GM19455 (cell line): ENCODE results near the gene IRF5.
A peak's percentile ranks its signal among the peaks of the same experiment; 100 is the strongest.

ENCODE experiments used
- ATAC-seq: cut with Tn5 transposase; IDR thresholded peaks from one replicate; pipeline ENCODE4 v1.9.1; 2021; ENCODE audit not compliant: unreplicated experiment

Gene IRF5

GRCh38 chr7:128919881-128920799 is 17.6 kb upstream of the IRF5 start:
- ATAC-seq = no peak

DNA sequence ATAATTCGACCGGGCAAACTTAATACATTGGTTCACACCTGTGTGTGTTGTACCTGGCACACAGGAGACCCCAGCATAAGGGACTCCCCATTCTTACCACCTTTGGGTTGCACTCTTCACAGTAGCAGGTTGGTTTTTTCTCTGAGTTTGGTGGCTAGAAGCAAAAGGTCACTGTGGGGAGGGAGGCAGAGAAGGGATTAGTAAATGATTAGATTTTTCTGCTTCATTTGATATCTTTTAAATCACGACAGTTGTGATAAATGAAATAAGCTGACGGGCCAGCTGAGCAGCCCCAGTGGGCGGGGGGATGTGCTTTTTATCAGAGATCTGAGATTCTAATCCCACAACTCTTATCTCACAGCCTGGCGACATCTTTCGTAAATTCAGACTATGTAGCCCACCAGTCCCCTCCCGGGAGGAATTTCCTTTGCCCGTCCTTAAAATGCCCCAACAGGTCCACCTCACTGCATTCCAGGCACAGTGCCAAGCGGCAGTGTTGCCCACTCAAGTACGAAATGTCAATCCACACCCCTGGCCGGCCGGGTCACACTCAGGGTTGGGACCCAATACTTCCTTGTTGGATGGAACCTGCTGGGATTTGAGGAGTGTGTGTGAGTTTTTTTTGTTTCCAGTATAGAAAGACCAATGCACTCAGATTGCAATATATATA is 16.7 kb upstream of the IRF5 start:
- ATAC-seq = no peak

- no peak for ATAC-seq
Measured at GRCh38 chr7:128921866-128922440, 15.8 kb upstream of the IRF5 start.

DNA sequence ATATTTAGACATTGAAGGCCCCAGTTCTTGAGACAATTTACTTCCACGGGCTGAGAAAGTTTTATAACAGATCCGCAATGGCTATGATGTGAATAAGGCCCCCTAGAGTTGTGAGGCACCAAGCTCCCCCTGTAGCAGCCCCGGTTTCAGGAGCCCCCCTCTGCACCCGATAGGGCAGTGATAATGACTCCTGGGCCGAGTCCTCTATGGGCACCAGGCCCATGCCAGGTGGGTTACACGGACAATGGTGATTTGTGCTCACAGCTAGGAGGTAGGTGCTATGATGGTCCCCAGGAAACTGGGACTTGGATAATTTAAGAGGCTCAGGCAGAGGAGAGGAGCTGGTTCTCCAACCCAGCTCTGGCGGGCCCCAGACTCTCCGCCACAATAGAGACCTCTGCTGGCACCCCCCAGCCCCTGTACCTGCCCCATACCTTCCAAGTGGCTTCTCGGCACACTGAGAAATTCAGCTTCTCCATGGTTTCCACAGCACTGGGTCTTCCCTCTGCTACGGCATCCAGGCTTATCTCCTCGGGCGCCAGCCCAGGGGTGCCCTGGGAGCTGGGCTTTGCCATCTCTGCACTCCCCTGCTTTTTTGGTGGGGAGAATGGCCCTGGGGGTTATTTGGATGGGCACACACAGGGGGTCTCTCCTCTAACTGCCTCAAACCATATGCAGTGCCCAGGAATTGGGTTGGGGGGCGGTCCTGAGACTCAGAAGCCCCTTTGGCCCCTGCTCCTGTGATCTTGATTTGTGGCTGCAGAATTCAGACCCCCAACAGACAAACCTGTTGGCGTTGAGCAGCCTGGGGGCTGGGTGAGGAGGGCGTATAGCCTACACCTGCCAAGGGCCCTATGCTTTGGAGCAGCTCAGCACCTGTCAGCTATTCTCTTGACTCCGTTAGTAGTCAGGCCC is 15.0 kb upstream of the IRF5 start:
- no peak for ATAC-seq

- ATAC-seq = no peak
Measured at GRCh38 chr7:128923411-128923800, 14.3 kb upstream of the IRF5 start.

DNA sequence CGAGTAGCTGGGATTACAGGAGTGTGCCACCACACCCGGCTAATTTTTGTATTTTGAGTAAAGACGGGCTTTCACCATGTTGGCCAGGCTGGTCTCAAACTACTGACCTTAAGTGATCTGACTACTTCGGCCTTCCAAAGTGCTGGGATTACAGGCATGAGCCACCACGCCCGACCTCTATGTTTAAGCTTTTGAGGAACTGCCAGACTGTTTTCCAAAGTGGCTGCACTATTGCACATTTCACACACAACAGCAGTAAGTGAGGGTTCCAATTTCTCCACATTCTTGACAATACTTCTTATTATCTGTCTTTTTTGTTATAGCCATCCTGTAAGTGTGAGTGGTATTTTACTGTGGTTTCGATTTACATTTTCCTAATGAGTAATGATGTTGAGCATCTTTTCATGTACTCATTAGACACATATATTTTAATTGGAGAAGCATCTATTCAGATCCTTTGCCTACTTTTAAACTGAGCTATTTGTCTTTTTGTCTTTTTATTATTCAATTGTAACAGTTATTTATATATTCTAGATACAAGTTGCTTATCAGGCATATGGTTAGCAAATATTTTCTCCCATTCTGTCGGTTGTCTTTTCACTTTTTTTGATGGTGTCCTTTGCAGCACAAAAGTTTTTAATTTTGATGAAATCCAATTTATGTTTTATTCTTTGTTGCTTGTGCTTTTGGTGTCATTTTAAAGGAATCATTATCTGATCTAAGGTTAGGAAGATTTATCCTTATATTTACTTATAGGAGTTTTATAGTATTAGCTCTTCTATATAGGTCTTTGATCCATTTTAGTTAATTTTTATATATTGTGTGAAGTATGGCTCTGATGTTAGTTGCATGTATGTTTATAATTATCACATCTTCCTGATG is 12.8 kb upstream of the IRF5 start:
- no peak for ATAC-seq

DNA sequence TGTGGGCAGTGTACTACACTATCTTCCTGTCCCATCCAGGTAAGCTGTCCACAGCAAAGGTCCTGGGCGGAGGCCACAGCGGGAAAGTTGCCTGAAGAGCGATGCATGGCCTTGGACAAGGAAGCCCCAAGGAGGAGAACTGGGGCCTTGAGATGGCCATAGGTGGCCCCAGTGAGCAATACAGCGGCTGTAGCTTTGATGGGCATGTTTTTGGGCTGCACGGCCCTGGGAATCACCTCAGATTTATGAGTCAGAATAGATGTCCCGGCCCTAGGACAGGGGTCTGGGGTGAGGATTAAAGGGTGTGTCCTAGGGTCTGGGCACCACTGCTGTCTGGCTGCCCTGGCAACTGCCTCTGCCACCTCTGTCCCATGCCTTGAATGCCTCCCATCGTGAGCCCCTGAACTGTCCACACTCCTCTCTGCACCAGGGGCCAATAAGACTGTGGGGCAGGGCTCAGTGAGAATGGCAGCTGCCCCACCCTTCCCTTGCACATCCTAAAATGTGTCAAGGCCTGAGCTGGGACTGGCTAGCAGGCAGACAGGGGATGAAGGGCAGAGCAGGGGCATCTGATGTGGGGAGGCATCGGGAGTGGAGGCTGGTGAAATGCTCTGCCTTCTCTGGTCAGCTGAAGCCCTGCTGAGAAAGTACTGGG is 9.4 kb upstream of the IRF5 start:
- no peak for ATAC-seq

- no peak for ATAC-seq
Measured at GRCh38 chr7:128928882-128929788, 8.6 kb upstream of the IRF5 start.

DNA sequence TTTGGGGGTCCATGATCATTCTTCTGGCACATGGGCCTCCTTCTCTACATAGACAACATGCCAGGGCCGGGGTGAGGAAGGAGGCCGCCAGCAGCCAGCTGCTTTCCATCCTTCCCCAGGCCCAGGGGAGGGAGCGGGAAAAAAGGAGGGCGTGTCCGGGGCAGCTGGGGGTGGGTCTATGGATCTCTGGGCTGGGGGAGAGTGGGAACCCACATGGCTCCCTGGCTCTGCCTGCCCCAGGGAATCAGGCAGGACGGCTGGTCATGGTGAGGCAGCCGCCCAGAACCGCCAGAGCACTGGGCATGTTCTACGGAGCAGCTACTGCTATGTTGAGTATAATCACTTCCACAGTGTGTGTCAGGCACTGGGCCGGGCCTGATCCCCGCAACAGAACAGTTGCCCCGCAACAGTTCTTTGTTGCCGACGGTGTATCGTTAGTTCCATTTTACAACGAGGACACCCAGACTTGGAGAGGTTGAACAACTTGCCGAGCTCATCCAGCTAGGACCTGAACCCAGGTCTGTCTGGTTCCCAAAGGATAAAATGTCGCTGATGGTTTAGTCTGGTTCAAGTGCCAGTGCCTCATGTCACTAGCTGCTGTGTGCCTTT is 6.4 kb upstream of the IRF5 start:
- ATAC-seq = no peak

- ATAC-seq = no peak
Measured at GRCh38 chr7:128931965-128932861, 5.5 kb upstream of the IRF5 start.

- peak; percentile 3 for ATAC-seq
Measured at GRCh38 chr7:128932862-128933179, 4.9 kb upstream of the IRF5 start.

GRCh38 chr7:128933180-128933891 is 4.4 kb upstream of the IRF5 start:
- peak; percentile 40 for ATAC-seq

- ATAC-seq = peak; percentile 35
Measured at GRCh38 chr7:128934361-128935341, 3.1 kb upstream of the IRF5 start.

GRCh38 chr7:128935342-128935730 is 2.4 kb upstream of the IRF5 start:
- ATAC-seq = no peak

DNA sequence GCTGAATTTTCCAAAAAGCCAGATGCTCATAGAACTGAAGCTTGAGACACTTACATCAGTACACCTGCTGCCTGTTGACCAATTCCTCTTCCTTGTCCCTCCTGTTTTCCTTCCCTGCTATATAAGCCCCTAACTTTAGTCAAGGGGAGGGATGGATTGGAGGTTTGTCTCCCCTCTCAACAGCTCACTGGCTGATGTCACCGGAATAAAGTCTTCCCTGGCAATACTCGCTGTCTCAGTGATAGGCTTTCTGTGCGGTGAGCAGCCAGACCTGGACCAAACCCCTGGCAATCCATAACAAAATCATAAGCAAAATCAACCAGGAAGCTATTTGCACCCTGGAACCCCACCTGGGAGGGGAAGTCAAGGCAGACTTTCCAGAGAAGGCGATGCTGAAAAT is 929 bp upstream of the IRF5 start:
- no peak for ATAC-seq
